Measurements from ENCODE around the gene PRKG1. TPM values are rescaled to one million over a fixed set of nuclear protein-coding genes. Genes with fewer than 3 reads are reported as not detected.

Gene PRKG1
- total RNA-seq, 1 experiment from 2014 or later: 10.4 TPM

- H2BK15ac ChIP-seq (ENCODE audit: low read depth, low read length): no peak overlapping the region
- H3K79me1 ChIP-seq (ENCODE audit: insufficient read depth, low read depth, low read length, poor library complexity, severe bottlenecking): no peaks in the 10 kb centered on the region
- no peak overlapping the region for H3T11ph ChIP-seq (ENCODE audit: low read length)
- Mint-ChIP-seq H3K9me3 (no peaks in the 10 kb centered on the region), H3K36me3 (ENCODE audit: insufficient read depth in 1 of 3, low read depth in 3 of 3) (no peaks in the 10 kb centered on the region; a peak in 1 of 7 replicates), H3K27ac (no peak overlapping the region), H3K4me3 (no peak overlapping the region), H3K27me3 (ENCODE audit: low read depth) (no peaks in the 10 kb centered on the region), H3K4me1 (peaks cover 17 to 19% of the 10 kb centered on the region in 2 experiments)
- H3K9ac ChIP-seq (ENCODE audit: extremely low read depth, insufficient read length, low read length): no peak overlapping the region
- H3K56ac ChIP-seq (ENCODE audit: insufficient read length, low read depth, low read length): no peak overlapping the region
- H3K79me2 ChIP-seq (ENCODE audit: insufficient read depth, low read length): no peaks in the 10 kb centered on the region
- peaks cover 4% of the 10 kb centered on the region; the same call in 1 of the 2 replicates for H3K4me1 ChIP-seq (ENCODE audit: insufficient read depth, low read length)
- no peak overlapping the region for H2AFZ ChIP-seq (ENCODE audit: low read length)
- no peak overlapping the region for H3K4ac ChIP-seq (ENCODE audit: low read depth, low read length)
- no CpG with 5 or more reads among the region's 2 CpGs for WGBS (ENCODE audit: extremely low coverage, insufficient read length, low lambda C conversion rate)
- H2BK20ac ChIP-seq (ENCODE audit: low read depth, low read length, poor library complexity, severe bottlenecking): no peak overlapping the region
- no peaks in the 10 kb centered on the region for H3K23me2 ChIP-seq (ENCODE audit: insufficient read length, low read depth, low read length, poor library complexity, severe bottlenecking)
- no peak overlapping the region for H2BK12ac ChIP-seq (ENCODE audit: insufficient read length, low read depth, low read length)
- no peak overlapping the region for H4K8ac ChIP-seq (replicated peaks; ENCODE audit: insufficient read length, low read depth, low read length)
- H4K20me1 ChIP-seq (ENCODE audit: control insufficient read depth, insufficient read depth, insufficient read length): no peaks in the 10 kb centered on the region
- no peak overlapping the region for H3K14ac ChIP-seq (ENCODE audit: insufficient read depth, low read length)
- TF ChIP-seq, protein P1, sequence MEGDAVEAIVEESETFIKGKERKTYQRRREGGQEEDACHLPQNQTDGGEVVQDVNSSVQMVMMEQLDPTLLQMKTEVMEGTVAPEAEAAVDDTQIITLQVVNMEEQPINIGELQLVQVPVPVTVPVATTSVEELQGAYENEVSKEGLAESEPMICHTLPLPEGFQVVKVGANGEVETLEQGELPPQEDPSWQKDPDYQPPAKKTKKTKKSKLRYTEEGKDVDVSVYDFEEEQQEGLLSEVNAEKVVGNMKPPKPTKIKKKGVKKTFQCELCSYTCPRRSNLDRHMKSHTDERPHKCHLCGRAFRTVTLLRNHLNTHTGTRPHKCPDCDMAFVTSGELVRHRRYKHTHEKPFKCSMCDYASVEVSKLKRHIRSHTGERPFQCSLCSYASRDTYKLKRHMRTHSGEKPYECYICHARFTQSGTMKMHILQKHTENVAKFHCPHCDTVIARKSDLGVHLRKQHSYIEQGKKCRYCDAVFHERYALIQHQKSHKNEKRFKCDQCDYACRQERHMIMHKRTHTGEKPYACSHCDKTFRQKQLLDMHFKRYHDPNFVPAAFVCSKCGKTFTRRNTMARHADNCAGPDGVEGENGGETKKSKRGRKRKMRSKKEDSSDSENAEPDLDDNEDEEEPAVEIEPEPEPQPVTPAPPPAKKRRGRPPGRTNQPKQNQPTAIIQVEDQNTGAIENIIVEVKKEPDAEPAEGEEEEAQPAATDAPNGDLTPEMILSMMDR (conservative IDR thresholded peaks at IDR 0.05): no peak
- H2AK5ac ChIP-seq (ENCODE audit: insufficient read length, low read length): no peak overlapping the region
- H3K4me2 ChIP-seq (ENCODE audit: insufficient read depth, insufficient read length, low read length): no peak overlapping the region
- H3K9me3 ChIP-seq (ENCODE audit: control insufficient read depth, low read depth, low read length): no peaks in the 10 kb centered on the region
- no peak overlapping the region for H2BK120ac ChIP-seq (ENCODE audit: low read depth, low read length, poor library complexity, severe bottlenecking)
- H4K5ac ChIP-seq (ENCODE audit: insufficient read length, low read depth, low read length): no peak overlapping the region
- H3K27ac ChIP-seq (ENCODE audit: insufficient read length, low read depth, low read length): no peak overlapping the region
- H2BK5ac ChIP-seq (ENCODE audit: insufficient read length, low read length): no peak overlapping the region
- no peaks in the 10 kb centered on the region for H3K27me3 ChIP-seq (ENCODE audit: insufficient read depth, low read length)
- no peak overlapping the region for H4K91ac ChIP-seq (ENCODE audit: insufficient read length, low read depth, low read length)
- no peak overlapping the region for H3K18ac ChIP-seq (ENCODE audit: insufficient read length, low read depth, low read length)
- no peak overlapping the region for H3K23ac ChIP-seq (ENCODE audit: insufficient read length, low read depth, low read length)
- no peak for DNase-seq
Measured at GRCh38 chr10:51375790-51376189, 301.5 kb downstream of the PRKG1 start.

All from H9 (cell line).